ENCODE results near the gene GARIN1A.
"Not testable (repeated sequence)": the region's sequence is repeated elsewhere in the genome, so short reads cannot be mapped to it uniquely, and the experiment has no call there.

- TF ChIP-seq POLR2A, POLR2AphosphoS5 (IDR thresholded peaks at IDR 0.05; ENCODE audit: low read depth, low read length): not testable (repeated sequence)
Measured at GRCh38 chr7:128683270-128683669, 11.2 kb downstream of the GARIN1A start.
